ENCODE measurements around the gene HTR4. TPM values are rescaled to one million over a fixed set of nuclear protein-coding genes. Genes with fewer than 3 reads are reported as not detected.

HTR4 gene
- polyA plus RNA-seq, 2 of the 4 experiments (the other 2 are of a cell fraction), result not detected

DNA sequence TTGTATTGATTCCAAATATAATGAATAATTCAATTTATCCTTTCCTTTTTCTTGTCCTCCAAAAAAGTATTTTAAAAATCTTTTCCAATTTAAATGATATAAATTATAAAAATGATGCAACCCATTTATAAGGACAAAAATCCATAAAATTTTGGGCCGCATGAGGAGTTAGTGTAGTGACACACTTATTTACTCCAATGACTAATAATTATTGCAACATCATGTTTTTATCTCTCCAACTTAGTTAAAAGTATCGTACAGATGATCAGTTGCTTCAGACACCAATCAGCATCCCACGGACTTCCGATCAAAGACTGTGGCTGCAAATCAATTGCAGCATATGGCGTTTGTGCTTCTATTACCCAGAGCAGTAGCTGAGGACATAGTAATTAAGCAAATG, 58.6 kb downstream of the HTR4 start:
- WGBS (ENCODE audit: missing lambda C conversion rate), result 37% methylated on average over 5 of the region's 5 CpGs
- FAIRE-seq, result no peak

GRCh38 chr5:148586796-148587195, 67.5 kb downstream of the HTR4 start:
- ATAC-seq (no peak), FAIRE-seq (no peak), DNase-seq (ENCODE audit: low read depth in 1 of 2, low spot score in 1 of 2) (no peak)

More for the DNA sequence above, 58.6 kb downstream of the HTR4 start:
- TF ChIP-seq HOXB13 (CRISPR knock-in tag; IDR thresholded peaks at IDR 0.05; ENCODE audit: low read depth) (no peak), CTCF (IDR thresholded peaks at IDR 0.05) (no peak), ATOH8 (CRISPR knock-in tag; IDR thresholded peaks at IDR 0.05; ENCODE audit: low read depth) (no peak), USF2 (IDR thresholded peaks at IDR 0.05) (no peak), HDAC2 (IDR thresholded peaks at IDR 0.05) (no peak), KDM5A (IDR thresholded peaks at IDR 0.05) (no peak), CBX8 (IDR thresholded peaks at IDR 0.05) (no peak), EHMT2 (IDR thresholded peaks at IDR 0.05; ENCODE audit: low read depth) (no peak)
- no peak overlapping the region for H3K4me3 ChIP-seq
- H3K9me3 ChIP-seq, result no peaks in the 10 kb centered on the region
- ATAC-seq, result no peak
- H3K27ac ChIP-seq, result no peak overlapping the region
- CTCF ChIA-PET, result no interaction called here
- H3K4me2 ChIP-seq, result no peak overlapping the region
- POLR2A ChIA-PET, result no interaction called here
- H3K4me1 ChIP-seq, result no peaks in the 10 kb centered on the region
- DNase-seq (ENCODE audit: low read depth in 1 of 2, low spot score in 1 of 2), result no peak

More at GRCh38 chr5:148586796-148587195, 67.5 kb downstream of the HTR4 start:
- Histone ChIP-seq H3K4me1 (no peaks in the 10 kb centered on the region), H3K27ac (no peak overlapping the region), H3K4me2 (no peak overlapping the region), H3K4me3 (no peak overlapping the region), H3K9me3 (no peaks in the 10 kb centered on the region)
- ChIA-PET CTCF (no interaction called here), POLR2A (no interaction called here)
- 0% methylated on average over 2 of the region's 2 CpGs for WGBS (ENCODE audit: missing lambda C conversion rate)
- TF ChIP-seq, protein P1, sequence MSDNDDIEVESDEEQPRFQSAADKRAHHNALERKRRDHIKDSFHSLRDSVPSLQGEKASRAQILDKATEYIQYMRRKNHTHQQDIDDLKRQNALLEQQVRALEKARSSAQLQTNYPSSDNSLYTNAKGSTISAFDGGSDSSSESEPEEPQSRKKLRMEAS (IDR thresholded peaks at IDR 0.05), result no peak
- no peak for TF ChIP-seq SREBF2 (IDR thresholded peaks at IDR 0.05)
- TF ChIP-seq TFCP2L1 (CRISPR knock-in tag; IDR thresholded peaks at IDR 0.05), result no peak
- no peak for TF ChIP-seq KDM1A (IDR thresholded peaks at IDR 0.05; ENCODE audit: low read depth)
- TF ChIP-seq ZNF302 (CRISPR knock-in tag; IDR thresholded peaks at IDR 0.05), result no peak
- TF ChIP-seq HDAC2 (IDR thresholded peaks at IDR 0.05), result no peak
- TF ChIP-seq CTCF (IDR thresholded peaks at IDR 0.05), result no peak
- no peak for TF ChIP-seq HEYL (CRISPR knock-in tag; IDR thresholded peaks at IDR 0.05)
- no peak for TF ChIP-seq CBX2 (IDR thresholded peaks at IDR 0.05; ENCODE audit: borderline replicate concordance, low read depth)
- TF ChIP-seq CBX8 (IDR thresholded peaks at IDR 0.05), result no peak
- no peak for TF ChIP-seq FOSL2 (IDR thresholded peaks at IDR 0.05)
- no peak for TF ChIP-seq FOSL2 (CRISPR knock-in tag; IDR thresholded peaks at IDR 0.05)
- TF ChIP-seq ZSCAN20 (CRISPR knock-in tag; IDR thresholded peaks at IDR 0.05), result no peak
- TF ChIP-seq EHMT2 (IDR thresholded peaks at IDR 0.05; ENCODE audit: low read depth), result no peak
- TF ChIP-seq BHLHE40 (IDR thresholded peaks at IDR 0.05; ENCODE audit: low read depth, low read length), result no peak
- TF ChIP-seq, protein P2, sequence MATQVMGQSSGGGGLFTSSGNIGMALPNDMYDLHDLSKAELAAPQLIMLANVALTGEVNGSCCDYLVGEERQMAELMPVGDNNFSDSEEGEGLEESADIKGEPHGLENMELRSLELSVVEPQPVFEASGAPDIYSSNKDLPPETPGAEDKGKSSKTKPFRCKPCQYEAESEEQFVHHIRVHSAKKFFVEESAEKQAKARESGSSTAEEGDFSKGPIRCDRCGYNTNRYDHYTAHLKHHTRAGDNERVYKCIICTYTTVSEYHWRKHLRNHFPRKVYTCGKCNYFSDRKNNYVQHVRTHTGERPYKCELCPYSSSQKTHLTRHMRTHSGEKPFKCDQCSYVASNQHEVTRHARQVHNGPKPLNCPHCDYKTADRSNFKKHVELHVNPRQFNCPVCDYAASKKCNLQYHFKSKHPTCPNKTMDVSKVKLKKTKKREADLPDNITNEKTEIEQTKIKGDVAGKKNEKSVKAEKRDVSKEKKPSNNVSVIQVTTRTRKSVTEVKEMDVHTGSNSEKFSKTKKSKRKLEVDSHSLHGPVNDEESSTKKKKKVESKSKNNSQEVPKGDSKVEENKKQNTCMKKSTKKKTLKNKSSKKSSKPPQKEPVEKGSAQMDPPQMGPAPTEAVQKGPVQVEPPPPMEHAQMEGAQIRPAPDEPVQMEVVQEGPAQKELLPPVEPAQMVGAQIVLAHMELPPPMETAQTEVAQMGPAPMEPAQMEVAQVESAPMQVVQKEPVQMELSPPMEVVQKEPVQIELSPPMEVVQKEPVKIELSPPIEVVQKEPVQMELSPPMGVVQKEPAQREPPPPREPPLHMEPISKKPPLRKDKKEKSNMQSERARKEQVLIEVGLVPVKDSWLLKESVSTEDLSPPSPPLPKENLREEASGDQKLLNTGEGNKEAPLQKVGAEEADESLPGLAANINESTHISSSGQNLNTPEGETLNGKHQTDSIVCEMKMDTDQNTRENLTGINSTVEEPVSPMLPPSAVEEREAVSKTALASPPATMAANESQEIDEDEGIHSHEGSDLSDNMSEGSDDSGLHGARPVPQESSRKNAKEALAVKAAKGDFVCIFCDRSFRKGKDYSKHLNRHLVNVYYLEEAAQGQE (IDR thresholded peaks at IDR 0.05), result no peak
- TF ChIP-seq MYC (IDR thresholded peaks at IDR 0.05; ENCODE audit: borderline replicate concordance, low read length), result no peak
